Osteocyte (in vitro differentiated cells): ENCODE measurements around the gene C1QA. TPM values are rescaled to one million over a fixed set of nuclear protein-coding genes. Genes with fewer than 3 reads are reported as not detected.

Experiments used
- DNase-seq: peaks from one replicate; pipeline ENCODE4 v3.0.0; 2021; ENCODE audit warnings: mixed read lengths; ENCODE audit not compliant: unreplicated experiment; ENCODE audit errors: extremely low spot score
- H3K27ac Mint-ChIP-seq: one replicate; pipeline ENCODE4 v1.8.0; 2021; ENCODE audit warnings: mild to moderate bottlenecking, mixed read lengths; ENCODE audit not compliant: unreplicated experiment
- H3K27me3 Mint-ChIP-seq: one replicate; pipeline ENCODE4 v1.8.0; 2021; ENCODE audit warnings: mixed read lengths; ENCODE audit not compliant: unreplicated experiment
- H3K36me3 Mint-ChIP-seq: one replicate; pipeline ENCODE4 v1.8.0; 2021; ENCODE audit warnings: mixed read lengths; ENCODE audit not compliant: unreplicated experiment
- H3K4me1 Mint-ChIP-seq: one replicate; pipeline ENCODE4 v1.8.0; 2021; ENCODE audit warnings: mixed read lengths; ENCODE audit not compliant: unreplicated experiment
- H3K4me3 Mint-ChIP-seq: one replicate; pipeline ENCODE4 v1.8.0; 2021; ENCODE audit warnings: mild to moderate bottlenecking, moderate library complexity, mixed read lengths; ENCODE audit not compliant: unreplicated experiment
- H3K9me3 Mint-ChIP-seq: one replicate; pipeline ENCODE4 v1.8.0; 2021; ENCODE audit warnings: mixed read lengths; ENCODE audit not compliant: unreplicated experiment
- CTCF ChIP-seq: fragments of 200-600 bp; sonication (generic); IDR thresholded peaks from 2 replicates; pipeline ENCODE4 v1.5.0; 2021; ENCODE audit warnings: antibody characterized with exemption, mild to moderate bottlenecking, moderate library complexity
- total RNA-seq: library from RNA; stranded (reverse); gene quantifications from 2 replicates; pipeline ENCODE4 v1.2.1, GENCODE V29; 2021

The C1QA gene
- total RNA-seq, 1 donor from 2014 or later = not detected

GRCh38 chr1:22654692-22655091 is 18.3 kb downstream of the C1QA start:
- no peak for DNase-seq
- Mint-ChIP-seq H3K4me3 (no peak overlapping the region), H3K36me3 (no peaks in the 10 kb centered on the region), H3K9me3 (no peaks in the 10 kb centered on the region), H3K4me1 (no peaks in the 10 kb centered on the region), H3K27ac (no peak overlapping the region), H3K27me3 (peaks cover 59% of the 10 kb centered on the region)
- no peak for TF ChIP-seq CTCF

GRCh38 chr1:22658385-22659163 is 22.1 kb downstream of the C1QA start:
- no peak overlapping the region for H3K4me3 Mint-ChIP-seq
- H3K9me3 Mint-ChIP-seq = no peaks in the 10 kb centered on the region
- no peaks in the 10 kb centered on the region for H3K4me1 Mint-ChIP-seq
- DNase-seq = no peak
- no peak for TF ChIP-seq CTCF
- H3K27me3 Mint-ChIP-seq = peaks cover 76% of the 10 kb centered on the region
- H3K27ac Mint-ChIP-seq = no peak overlapping the region
- no peaks in the 10 kb centered on the region for H3K36me3 Mint-ChIP-seq

- TF ChIP-seq CTCF = no peak
- no peaks in the 10 kb centered on the region for H3K4me1 Mint-ChIP-seq
- peaks cover 68% of the 10 kb centered on the region for H3K27me3 Mint-ChIP-seq
- H3K4me3 Mint-ChIP-seq = no peak overlapping the region
- no peak for DNase-seq
- no peak overlapping the region for H3K27ac Mint-ChIP-seq
- H3K9me3 Mint-ChIP-seq = no peaks in the 10 kb centered on the region
- H3K36me3 Mint-ChIP-seq = no peaks in the 10 kb centered on the region
These were observed 24.4 kb downstream of the C1QA start for GRCh38 chr1:22660716-22661241.

- H3K27me3 Mint-ChIP-seq = peaks cover 62% of the 10 kb centered on the region
- no peak for DNase-seq
- TF ChIP-seq CTCF = no peak
- no peaks in the 10 kb centered on the region for H3K4me1 Mint-ChIP-seq
- no peak overlapping the region for H3K27ac Mint-ChIP-seq
- no peaks in the 10 kb centered on the region for H3K9me3 Mint-ChIP-seq
- no peaks in the 10 kb centered on the region for H3K36me3 Mint-ChIP-seq
- H3K4me3 Mint-ChIP-seq = no peak overlapping the region
These were observed 25.5 kb downstream of the C1QA start for GRCh38 chr1:22661880-22662279.

GRCh38 chr1:22662318-22662717 is 25.9 kb downstream of the C1QA start:
- DNase-seq = no peak
- no peaks in the 10 kb centered on the region for H3K9me3 Mint-ChIP-seq
- no peak for TF ChIP-seq CTCF
- no peaks in the 10 kb centered on the region for H3K36me3 Mint-ChIP-seq
- peaks cover 63% of the 10 kb centered on the region for H3K27me3 Mint-ChIP-seq
- H3K27ac Mint-ChIP-seq = no peak overlapping the region
- H3K4me1 Mint-ChIP-seq = no peaks in the 10 kb centered on the region
- H3K4me3 Mint-ChIP-seq = no peak overlapping the region
